Measurements from ENCODE around the gene TNIK. TPM values are rescaled to one million over a fixed set of nuclear protein-coding genes. Genes with fewer than 3 reads are reported as not detected.
A peak's percentile ranks its signal among the peaks of the same experiment; 100 is the strongest.

The TNIK gene
- total and polyA plus RNA-seq, 4 donors = 3.7 to 9.8 (median 5.2) TPM

- TF ChIP-seq FOXA2 (IDR thresholded peaks at IDR 0.05) (no peak), NR2F2 (IDR thresholded peaks at IDR 0.05) (no peak), RAD21 (IDR thresholded peaks at IDR 0.05) (no peak)
- Histone ChIP-seq H3K9ac (ENCODE audit: low read depth in 1 of 2, low read length in 2 of 2) (no peak overlapping the region), H3K4me1 (ENCODE audit: control insufficient read depth in 4 of 4, insufficient read depth in 4 of 4, low read length in 3 of 4) (peaks cover 0 to 4% (median 0%) of the 10 kb centered on the region in 4 donors), H3K36me3 (ENCODE audit: control insufficient read depth in 4 of 4, insufficient read depth in 3 of 4, low read depth in 1 of 4, low read length in 3 of 4) (no peaks in the 10 kb centered on the region), H3K27ac (ENCODE audit: low read depth in 1 of 2, low read length in 2 of 2) (no peak overlapping the region), H3K27me3 (ENCODE audit: control insufficient read depth in 4 of 4, insufficient read depth in 4 of 4, low read length in 3 of 4) (no peaks in the 10 kb centered on the region), H3K4me3 (ENCODE audit: low read depth in 1 of 3, low read length in 3 of 3) (no peak overlapping the region), H3K9me3 (ENCODE audit: control insufficient read depth in 4 of 4, low read length in 3 of 4) (no peaks in the 10 kb centered on the region)
- no peak for DNase-seq (ENCODE audit: low spot score)
- 81% methylated on average over 3 of the region's 3 CpGs for WGBS
Measured at GRCh38 chr3:171347301-171348039, 112.7 kb downstream of the TNIK start.

- TF ChIP-seq TAF1 (conservative IDR thresholded peaks at IDR 0.05) (no peak), JUND (IDR thresholded peaks at IDR 0.05) (peak in 1 of 2 donors; percentile 31)
- 95% methylated on average over 3 of the region's 3 CpGs for WGBS
Measured at GRCh38 chr3:171346582-171347300, 113.5 kb downstream of the TNIK start.

GRCh38 chr3:171346019-171346418 is 114.2 kb downstream of the TNIK start:
- no peaks in the 10 kb centered on the region for H3K27me3 ChIP-seq (ENCODE audit: control insufficient read depth in 4 of 4, insufficient read depth in 4 of 4, low read length in 3 of 4)
- DNase-seq (ENCODE audit: low spot score) = no peak
- H3K9me3 ChIP-seq (ENCODE audit: control insufficient read depth in 4 of 4, low read length in 3 of 4) = no peaks in the 10 kb centered on the region
- 91% methylated on average over 1 of the region's 1 CpG for WGBS
- peaks cover 0 to 2% (median 0%) of the 10 kb centered on the region in 4 donors for H3K4me1 ChIP-seq (ENCODE audit: control insufficient read depth in 4 of 4, insufficient read depth in 4 of 4, low read length in 3 of 4)
- H3K36me3 ChIP-seq (ENCODE audit: control insufficient read depth in 4 of 4, insufficient read depth in 3 of 4, low read depth in 1 of 4, low read length in 3 of 4) = no peaks in the 10 kb centered on the region
- no peak for TF ChIP-seq FOXA2 (IDR thresholded peaks at IDR 0.05)
- TF ChIP-seq, protein P1, sequence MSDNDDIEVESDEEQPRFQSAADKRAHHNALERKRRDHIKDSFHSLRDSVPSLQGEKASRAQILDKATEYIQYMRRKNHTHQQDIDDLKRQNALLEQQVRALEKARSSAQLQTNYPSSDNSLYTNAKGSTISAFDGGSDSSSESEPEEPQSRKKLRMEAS (IDR thresholded peaks at IDR 0.05) = no peak
- TF ChIP-seq, protein P2, sequence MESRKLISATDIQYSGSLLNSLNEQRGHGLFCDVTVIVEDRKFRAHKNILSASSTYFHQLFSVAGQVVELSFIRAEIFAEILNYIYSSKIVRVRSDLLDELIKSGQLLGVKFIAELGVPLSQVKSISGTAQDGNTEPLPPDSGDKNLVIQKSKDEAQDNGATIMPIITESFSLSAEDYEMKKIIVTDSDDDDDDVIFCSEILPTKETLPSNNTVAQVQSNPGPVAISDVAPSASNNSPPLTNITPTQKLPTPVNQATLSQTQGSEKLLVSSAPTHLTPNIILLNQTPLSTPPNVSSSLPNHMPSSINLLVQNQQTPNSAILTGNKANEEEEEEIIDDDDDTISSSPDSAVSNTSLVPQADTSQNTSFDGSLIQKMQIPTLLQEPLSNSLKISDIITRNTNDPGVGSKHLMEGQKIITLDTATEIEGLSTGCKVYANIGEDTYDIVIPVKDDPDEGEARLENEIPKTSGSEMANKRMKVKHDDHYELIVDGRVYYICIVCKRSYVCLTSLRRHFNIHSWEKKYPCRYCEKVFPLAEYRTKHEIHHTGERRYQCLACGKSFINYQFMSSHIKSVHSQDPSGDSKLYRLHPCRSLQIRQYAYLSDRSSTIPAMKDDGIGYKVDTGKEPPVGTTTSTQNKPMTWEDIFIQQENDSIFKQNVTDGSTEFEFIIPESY (IDR thresholded peaks at IDR 0.05) = no peak
- TF ChIP-seq EGR1 (IDR thresholded peaks at IDR 0.05; ENCODE audit: low read depth in 2 of 2) = no peak
- no peak for TF ChIP-seq FOXA1 (IDR thresholded peaks at IDR 0.05)
- no peak for TF ChIP-seq NR2F2 (IDR thresholded peaks at IDR 0.05)
- TF ChIP-seq RXRA (IDR thresholded peaks at IDR 0.05) = no peak
- no peak for TF ChIP-seq TAF1 (conservative IDR thresholded peaks at IDR 0.05)
- no peak for TF ChIP-seq RAD21 (IDR thresholded peaks at IDR 0.05)
- TF ChIP-seq YY1 (IDR thresholded peaks at IDR 0.05) = no peak
- no peak for TF ChIP-seq HNF4A (conservative IDR thresholded peaks at IDR 0.05)
- no peak for TF ChIP-seq GABPA (IDR thresholded peaks at IDR 0.05 in 1 of 2, conservative IDR thresholded peaks at IDR 0.05 in 1 of 2)
- TF ChIP-seq, protein P3, sequence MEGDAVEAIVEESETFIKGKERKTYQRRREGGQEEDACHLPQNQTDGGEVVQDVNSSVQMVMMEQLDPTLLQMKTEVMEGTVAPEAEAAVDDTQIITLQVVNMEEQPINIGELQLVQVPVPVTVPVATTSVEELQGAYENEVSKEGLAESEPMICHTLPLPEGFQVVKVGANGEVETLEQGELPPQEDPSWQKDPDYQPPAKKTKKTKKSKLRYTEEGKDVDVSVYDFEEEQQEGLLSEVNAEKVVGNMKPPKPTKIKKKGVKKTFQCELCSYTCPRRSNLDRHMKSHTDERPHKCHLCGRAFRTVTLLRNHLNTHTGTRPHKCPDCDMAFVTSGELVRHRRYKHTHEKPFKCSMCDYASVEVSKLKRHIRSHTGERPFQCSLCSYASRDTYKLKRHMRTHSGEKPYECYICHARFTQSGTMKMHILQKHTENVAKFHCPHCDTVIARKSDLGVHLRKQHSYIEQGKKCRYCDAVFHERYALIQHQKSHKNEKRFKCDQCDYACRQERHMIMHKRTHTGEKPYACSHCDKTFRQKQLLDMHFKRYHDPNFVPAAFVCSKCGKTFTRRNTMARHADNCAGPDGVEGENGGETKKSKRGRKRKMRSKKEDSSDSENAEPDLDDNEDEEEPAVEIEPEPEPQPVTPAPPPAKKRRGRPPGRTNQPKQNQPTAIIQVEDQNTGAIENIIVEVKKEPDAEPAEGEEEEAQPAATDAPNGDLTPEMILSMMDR (IDR thresholded peaks at IDR 0.05; ENCODE audit: low read depth, low read length, missing input control) = no peak
- TF ChIP-seq SP1 (IDR thresholded peaks at IDR 0.05) = no peak
- TF ChIP-seq HNF4G (IDR thresholded peaks at IDR 0.05) = no peak
- TF ChIP-seq, protein P4, sequence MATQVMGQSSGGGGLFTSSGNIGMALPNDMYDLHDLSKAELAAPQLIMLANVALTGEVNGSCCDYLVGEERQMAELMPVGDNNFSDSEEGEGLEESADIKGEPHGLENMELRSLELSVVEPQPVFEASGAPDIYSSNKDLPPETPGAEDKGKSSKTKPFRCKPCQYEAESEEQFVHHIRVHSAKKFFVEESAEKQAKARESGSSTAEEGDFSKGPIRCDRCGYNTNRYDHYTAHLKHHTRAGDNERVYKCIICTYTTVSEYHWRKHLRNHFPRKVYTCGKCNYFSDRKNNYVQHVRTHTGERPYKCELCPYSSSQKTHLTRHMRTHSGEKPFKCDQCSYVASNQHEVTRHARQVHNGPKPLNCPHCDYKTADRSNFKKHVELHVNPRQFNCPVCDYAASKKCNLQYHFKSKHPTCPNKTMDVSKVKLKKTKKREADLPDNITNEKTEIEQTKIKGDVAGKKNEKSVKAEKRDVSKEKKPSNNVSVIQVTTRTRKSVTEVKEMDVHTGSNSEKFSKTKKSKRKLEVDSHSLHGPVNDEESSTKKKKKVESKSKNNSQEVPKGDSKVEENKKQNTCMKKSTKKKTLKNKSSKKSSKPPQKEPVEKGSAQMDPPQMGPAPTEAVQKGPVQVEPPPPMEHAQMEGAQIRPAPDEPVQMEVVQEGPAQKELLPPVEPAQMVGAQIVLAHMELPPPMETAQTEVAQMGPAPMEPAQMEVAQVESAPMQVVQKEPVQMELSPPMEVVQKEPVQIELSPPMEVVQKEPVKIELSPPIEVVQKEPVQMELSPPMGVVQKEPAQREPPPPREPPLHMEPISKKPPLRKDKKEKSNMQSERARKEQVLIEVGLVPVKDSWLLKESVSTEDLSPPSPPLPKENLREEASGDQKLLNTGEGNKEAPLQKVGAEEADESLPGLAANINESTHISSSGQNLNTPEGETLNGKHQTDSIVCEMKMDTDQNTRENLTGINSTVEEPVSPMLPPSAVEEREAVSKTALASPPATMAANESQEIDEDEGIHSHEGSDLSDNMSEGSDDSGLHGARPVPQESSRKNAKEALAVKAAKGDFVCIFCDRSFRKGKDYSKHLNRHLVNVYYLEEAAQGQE (IDR thresholded peaks at IDR 0.05) = no peak
- TF ChIP-seq JUND (IDR thresholded peaks at IDR 0.05) = no peak
- no peak overlapping the region for H3K27ac ChIP-seq (ENCODE audit: low read depth in 1 of 2, low read length in 2 of 2)
- H3K9ac ChIP-seq (ENCODE audit: low read depth in 1 of 2, low read length in 2 of 2) = no peak overlapping the region
- H3K4me3 ChIP-seq (ENCODE audit: low read depth in 1 of 3, low read length in 3 of 3) = no peak overlapping the region

More at GRCh38 chr3:171346582-171347300, 113.5 kb downstream of the TNIK start:
- no peak overlapping the region for H3K27ac ChIP-seq (ENCODE audit: low read depth in 1 of 2, low read length in 2 of 2)
- H3K9ac ChIP-seq (ENCODE audit: low read depth in 1 of 2, low read length in 2 of 2) = no peak overlapping the region
- DNase-seq (ENCODE audit: low spot score) = no peak
- H3K36me3 ChIP-seq (ENCODE audit: control insufficient read depth in 4 of 4, insufficient read depth in 3 of 4, low read depth in 1 of 4, low read length in 3 of 4) = no peaks in the 10 kb centered on the region
- no peak overlapping the region for H3K4me3 ChIP-seq (ENCODE audit: low read depth in 1 of 3, low read length in 3 of 3)
- no peaks in the 10 kb centered on the region for H3K9me3 ChIP-seq (ENCODE audit: control insufficient read depth in 4 of 4, low read length in 3 of 4)
- no peaks in the 10 kb centered on the region for H3K27me3 ChIP-seq (ENCODE audit: control insufficient read depth in 4 of 4, insufficient read depth in 4 of 4, low read length in 3 of 4)
- H3K4me1 ChIP-seq (ENCODE audit: control insufficient read depth in 4 of 4, insufficient read depth in 4 of 4, low read length in 3 of 4) = peaks cover 0 to 4% (median 0%) of the 10 kb centered on the region in 4 donors
